DND-41 (cell line): ENCODE data around the gene ULBP3.

ENCODE experiments used
- CTCF ChIP-seq: IDR thresholded peaks from 2 replicates; pipeline ENCODE4 v1.5.1; 2012; ENCODE audit warnings: borderline replicate concordance, low read length, moderate library complexity, mild to moderate bottlenecking; ENCODE audit not compliant: poor library complexity, severe bottlenecking; ENCODE audit errors: extremely low read depth
- EZH2 ChIP-seq: IDR thresholded peaks from 3 replicates; pipeline ENCODE4 v1.6.1; 2012; ENCODE audit warnings: borderline replicate concordance, low read depth, mild to moderate bottlenecking, moderate library complexity, low read length, inconsistent platforms; ENCODE audit not compliant: severe bottlenecking

GRCh38 chr6:150087336-150087735, 18.4 kb upstream of the ULBP3 start:
- TF ChIP-seq CTCF (no peak), EZH2 (no peak)
